ENCODE results near the gene TMEM200A.

The TMEM200A gene

DNA sequence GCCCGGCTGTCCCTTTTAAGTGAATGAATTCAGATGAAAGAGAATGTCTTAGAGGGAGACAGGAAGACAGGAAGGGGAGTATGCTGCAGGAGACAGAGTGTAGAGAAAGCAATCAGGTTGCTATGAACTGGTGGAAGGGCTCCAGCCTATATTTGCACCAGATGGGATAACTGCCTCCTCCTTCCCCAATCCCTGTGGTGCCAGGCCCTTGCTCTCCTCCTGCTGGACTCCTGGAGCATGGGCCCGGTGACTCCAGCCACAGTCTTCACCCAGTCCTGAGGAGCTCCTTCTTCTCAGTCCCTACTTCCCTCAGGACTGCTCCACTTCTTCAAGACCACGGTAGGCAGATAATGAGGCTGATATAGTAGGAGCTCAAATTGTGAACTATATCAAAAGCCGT lies 91.8 kb downstream of the TMEM200A start:
- Histone ChIP-seq H3K36me3 (ENCODE audit: control insufficient read depth in 4 of 4, insufficient read depth in 4 of 4, low read length in 3 of 4) (no peaks in the 10 kb centered on the region), H3K27ac (ENCODE audit: insufficient read depth in 1 of 2, low read depth in 1 of 2, low read length in 2 of 2, poor library complexity in 1 of 2, severe bottlenecking in 2 of 2) (no peak overlapping the region), H3K4me3 (ENCODE audit: control insufficient read depth in 1 of 7, extremely low read depth in 1 of 7, insufficient read depth in 4 of 7, low read depth in 2 of 7, low read length in 6 of 7) (no peak overlapping the region), H3K9me3 (ENCODE audit: control extremely low read depth in 1 of 5, control insufficient read depth in 4 of 5, insufficient read depth in 2 of 5, low read depth in 1 of 5, low read length in 4 of 5) (no peaks in the 10 kb centered on the region), H3K4me1 (ENCODE audit: control extremely low read depth in 1 of 4, control insufficient read depth in 4 of 4, insufficient read depth in 4 of 4, low read length in 3 of 4) (no peaks in the 10 kb centered on the region), H3K27me3 (replicated peaks in 2 of 5; ENCODE audit: control insufficient read depth in 4 of 5, insufficient read depth in 5 of 5, low read length in 4 of 5) (no peaks in the 10 kb centered on the region)
- ChIA-PET POLR2A (no interaction called here), CTCF (no interaction called here)
- DNase-seq: no peak
- 100% methylated on average over 2 of the region's 4 CpGs for WGBS (ENCODE audit: insufficient coverage)

DNA sequence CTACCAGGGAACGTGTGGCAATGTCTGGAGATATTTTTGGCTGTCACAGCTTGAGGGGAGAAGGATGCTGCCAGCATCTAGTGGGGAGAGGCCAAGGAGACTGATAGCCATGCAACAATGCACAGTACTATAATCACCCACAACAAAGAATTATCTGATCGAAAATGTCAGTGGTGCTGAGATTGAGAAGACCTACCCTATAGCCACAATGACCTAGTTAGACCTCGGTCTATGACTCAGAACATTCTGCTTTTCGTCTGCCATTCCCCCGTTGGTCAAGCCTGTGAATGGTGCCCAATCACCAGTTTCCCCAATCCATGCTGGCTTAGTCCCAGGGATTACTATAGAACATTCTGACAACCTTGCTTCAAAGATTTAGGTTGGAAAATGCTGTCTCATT lies 93.5 kb downstream of the TMEM200A start:
- ChIA-PET POLR2A (no interaction called here), CTCF (no interaction called here)
- WGBS (ENCODE audit: insufficient coverage): 88% methylated on average over 4 of the region's 5 CpGs
- Histone ChIP-seq H3K4me3 (ENCODE audit: control insufficient read depth in 1 of 7, extremely low read depth in 1 of 7, insufficient read depth in 4 of 7, low read depth in 2 of 7, low read length in 6 of 7) (no peak overlapping the region), H3K27ac (ENCODE audit: insufficient read depth in 1 of 2, low read depth in 1 of 2, low read length in 2 of 2, poor library complexity in 1 of 2, severe bottlenecking in 2 of 2) (no peak overlapping the region), H3K27me3 (replicated peaks in 2 of 5; ENCODE audit: control insufficient read depth in 4 of 5, insufficient read depth in 5 of 5, low read length in 4 of 5) (no peaks in the 10 kb centered on the region), H3K36me3 (ENCODE audit: control insufficient read depth in 4 of 4, insufficient read depth in 4 of 4, low read length in 3 of 4) (no peaks in the 10 kb centered on the region), H3K4me1 (ENCODE audit: control extremely low read depth in 1 of 4, control insufficient read depth in 4 of 4, insufficient read depth in 4 of 4, low read length in 3 of 4) (no peaks in the 10 kb centered on the region), H3K9me3 (ENCODE audit: control extremely low read depth in 1 of 5, control insufficient read depth in 4 of 5, insufficient read depth in 2 of 5, low read depth in 1 of 5, low read length in 4 of 5) (no peaks in the 10 kb centered on the region)
- DNase-seq: no peak

DNA sequence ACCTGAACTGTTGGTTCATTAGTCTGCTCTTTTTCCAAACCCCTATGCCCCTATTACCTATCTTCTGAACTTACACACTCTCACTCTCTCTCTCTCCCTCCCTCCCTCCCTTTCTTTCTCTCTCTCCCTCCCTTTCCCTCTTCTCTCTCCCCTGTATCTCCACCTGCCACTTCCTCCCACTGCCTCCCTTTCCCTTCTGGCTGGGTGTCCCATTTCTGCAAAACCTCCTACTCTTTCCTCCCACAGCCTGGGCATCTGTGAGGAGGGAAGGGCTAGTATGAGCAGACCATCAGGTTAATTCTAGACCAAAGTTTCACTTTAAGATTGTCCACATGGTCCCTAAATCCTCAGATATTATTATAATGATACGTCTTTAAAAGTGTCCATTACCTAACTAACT lies 95.1 kb downstream of the TMEM200A start:
- no peaks in the 10 kb centered on the region for H3K36me3 ChIP-seq (ENCODE audit: control insufficient read depth in 4 of 4, insufficient read depth in 4 of 4, low read length in 3 of 4)
- no peak overlapping the region for H3K4me3 ChIP-seq (ENCODE audit: control insufficient read depth in 1 of 7, extremely low read depth in 1 of 7, insufficient read depth in 4 of 7, low read depth in 2 of 7, low read length in 6 of 7)
- no peak for DNase-seq
- H3K27me3 ChIP-seq (replicated peaks in 2 of 5; ENCODE audit: control insufficient read depth in 4 of 5, insufficient read depth in 5 of 5, low read length in 4 of 5): no peaks in the 10 kb centered on the region
- POLR2A ChIA-PET: no interaction called here
- no peaks in the 10 kb centered on the region for H3K4me1 ChIP-seq (ENCODE audit: control extremely low read depth in 1 of 4, control insufficient read depth in 4 of 4, insufficient read depth in 4 of 4, low read length in 3 of 4)
- no peak overlapping the region for H3K27ac ChIP-seq (ENCODE audit: insufficient read depth in 1 of 2, low read depth in 1 of 2, low read length in 2 of 2, poor library complexity in 1 of 2, severe bottlenecking in 2 of 2)
- whole genome bisulfite sequencing (ENCODE audit: insufficient coverage): no CpG with 5 or more reads among the region's 1 CpG
- H3K9me3 ChIP-seq (ENCODE audit: control extremely low read depth in 1 of 5, control insufficient read depth in 4 of 5, insufficient read depth in 2 of 5, low read depth in 1 of 5, low read length in 4 of 5): no peaks in the 10 kb centered on the region
- CTCF ChIA-PET: no interaction called here

DNA sequence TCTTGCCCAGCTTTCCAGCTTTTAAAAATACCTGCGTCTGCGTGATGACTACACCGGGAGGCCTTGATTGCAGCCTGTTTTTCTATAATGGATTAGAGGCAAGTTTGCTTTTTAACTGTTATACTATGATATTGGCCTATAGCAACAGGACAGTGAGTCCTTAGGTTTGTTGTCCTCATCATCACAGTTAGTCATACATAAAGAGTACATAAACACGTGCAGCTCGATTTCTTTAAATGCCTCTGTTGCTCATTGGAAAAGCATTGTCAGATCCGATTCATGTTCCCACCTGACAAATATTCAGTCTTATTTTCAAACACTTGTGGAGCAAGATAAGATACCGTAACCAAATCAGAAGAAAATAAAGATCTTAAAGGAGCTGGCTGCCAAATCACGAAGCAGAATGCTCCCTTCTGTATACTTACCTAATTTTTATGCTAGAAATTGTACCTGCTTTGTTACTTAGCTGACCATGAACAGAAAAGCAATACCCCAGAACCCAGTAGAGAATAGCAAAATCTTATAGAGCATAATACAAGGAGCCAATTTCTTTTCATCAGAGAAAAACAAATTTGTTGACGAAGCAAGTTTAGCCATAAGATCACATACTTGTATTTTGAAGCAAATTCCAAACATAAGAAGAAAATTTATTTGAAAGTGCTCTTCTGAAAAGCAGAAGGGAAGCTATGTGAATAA lies 100.4 kb downstream of the TMEM200A start:
- 98% methylated on average over 9 of the region's 9 CpGs for WGBS (ENCODE audit: insufficient coverage)
- Histone ChIP-seq H3K27ac (ENCODE audit: insufficient read depth in 1 of 2, low read depth in 1 of 2, low read length in 2 of 2, poor library complexity in 1 of 2, severe bottlenecking in 2 of 2) (no peak overlapping the region), H3K4me3 (ENCODE audit: control insufficient read depth in 1 of 7, extremely low read depth in 1 of 7, insufficient read depth in 4 of 7, low read depth in 2 of 7, low read length in 6 of 7) (no peak overlapping the region), H3K27me3 (replicated peaks in 2 of 5; ENCODE audit: control insufficient read depth in 4 of 5, insufficient read depth in 5 of 5, low read length in 4 of 5) (no peaks in the 10 kb centered on the region), H3K9me3 (ENCODE audit: control extremely low read depth in 1 of 5, control insufficient read depth in 4 of 5, insufficient read depth in 2 of 5, low read depth in 1 of 5, low read length in 4 of 5) (no peaks in the 10 kb centered on the region), H3K4me1 (ENCODE audit: control extremely low read depth in 1 of 4, control insufficient read depth in 4 of 4, insufficient read depth in 4 of 4, low read length in 3 of 4) (no peaks in the 10 kb centered on the region), H3K36me3 (ENCODE audit: control insufficient read depth in 4 of 4, insufficient read depth in 4 of 4, low read length in 3 of 4) (no peaks in the 10 kb centered on the region)
- POLR2A ChIA-PET: no interaction called here
- no peak for DNase-seq
- CTCF ChIA-PET: interaction anchor here (1.0 kb wide), 1 partner anchor 11 kb away, joined by 3 read pairs; no protein-coding TSS in a partner anchor

DNA sequence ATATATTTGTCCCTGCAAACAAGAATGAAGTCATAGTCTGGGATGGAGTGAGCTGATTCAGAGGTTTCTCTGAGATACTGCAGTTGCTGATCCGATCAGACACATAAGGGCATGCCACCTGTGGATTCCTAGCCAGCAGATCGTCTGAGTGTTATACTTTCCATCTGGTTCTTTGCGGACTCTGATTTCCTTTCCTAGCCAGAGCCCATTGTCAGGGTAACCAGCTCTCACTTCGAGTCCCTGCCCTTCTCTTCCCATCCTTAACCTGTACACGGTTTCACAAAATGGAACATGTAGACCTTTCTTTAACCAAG lies 100.9 kb downstream of the TMEM200A start:
- Histone ChIP-seq H3K4me3 (ENCODE audit: control insufficient read depth in 1 of 7, extremely low read depth in 1 of 7, insufficient read depth in 4 of 7, low read depth in 2 of 7, low read length in 6 of 7) (no peak overlapping the region), H3K27ac (ENCODE audit: insufficient read depth in 1 of 2, low read depth in 1 of 2, low read length in 2 of 2, poor library complexity in 1 of 2, severe bottlenecking in 2 of 2) (no peak overlapping the region), H3K4me1 (ENCODE audit: control extremely low read depth in 1 of 4, control insufficient read depth in 4 of 4, insufficient read depth in 4 of 4, low read length in 3 of 4) (no peaks in the 10 kb centered on the region), H3K27me3 (replicated peaks in 2 of 5; ENCODE audit: control insufficient read depth in 4 of 5, insufficient read depth in 5 of 5, low read length in 4 of 5) (no peaks in the 10 kb centered on the region), H3K9me3 (ENCODE audit: control extremely low read depth in 1 of 5, control insufficient read depth in 4 of 5, insufficient read depth in 2 of 5, low read depth in 1 of 5, low read length in 4 of 5) (no peaks in the 10 kb centered on the region), H3K36me3 (ENCODE audit: control insufficient read depth in 4 of 4, insufficient read depth in 4 of 4, low read length in 3 of 4) (no peaks in the 10 kb centered on the region)
- POLR2A ChIA-PET: no interaction called here
- CTCF ChIA-PET: interaction anchor here (1.0 kb wide), 1 partner anchor 10 kb away, joined by 3 read pairs; no protein-coding TSS in a partner anchor
- 98% methylated on average over 5 of the region's 5 CpGs for WGBS (ENCODE audit: insufficient coverage)
- DNase-seq: no peak

DNA sequence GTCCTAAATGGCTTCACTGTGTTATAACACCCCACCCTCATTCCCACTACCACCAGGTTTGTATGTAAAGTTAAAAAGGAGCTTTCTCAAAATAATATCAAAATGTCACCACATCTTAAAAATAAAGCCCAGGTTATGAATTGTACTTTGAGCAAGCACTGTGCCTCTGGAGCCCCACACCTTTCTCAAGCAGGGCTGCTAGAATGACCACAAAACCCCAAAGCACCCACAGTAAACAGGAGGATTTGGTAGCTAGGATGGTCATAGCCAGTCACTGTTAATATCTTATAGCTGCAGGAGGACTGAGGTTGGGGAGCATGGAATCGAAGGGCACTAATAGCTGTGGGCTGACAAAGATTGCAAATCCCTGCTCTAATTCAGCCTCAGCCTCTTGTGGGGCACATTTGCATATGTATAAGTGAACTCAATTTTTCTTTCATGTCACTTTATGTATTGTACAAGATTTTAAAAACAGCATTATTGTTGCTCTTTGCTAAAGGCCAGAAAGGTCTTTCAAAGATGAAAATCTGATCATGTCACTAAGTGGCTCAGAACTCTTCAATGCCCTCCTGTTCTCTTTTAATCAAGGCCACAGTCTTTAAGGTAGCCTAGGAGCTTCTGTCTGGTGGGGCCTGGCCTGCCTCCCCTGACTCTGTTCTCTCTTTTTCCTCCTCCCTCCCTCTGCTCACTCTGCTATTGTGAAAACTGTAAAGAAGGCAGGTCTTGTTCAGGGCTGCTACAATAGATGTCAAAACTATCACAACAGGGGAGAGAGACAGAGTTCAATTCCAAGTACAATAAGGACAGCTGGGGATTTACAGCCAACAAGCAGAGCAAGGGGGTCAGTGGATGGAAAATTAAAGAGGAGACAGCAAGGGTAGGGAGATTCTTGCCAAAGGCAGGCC lies 101.6 kb downstream of the TMEM200A start:
- H3K9me3 ChIP-seq (ENCODE audit: control extremely low read depth in 1 of 5, control insufficient read depth in 4 of 5, insufficient read depth in 2 of 5, low read depth in 1 of 5, low read length in 4 of 5): peaks cover 0 to 1% (median 0%) of the 10 kb centered on the region in 5 experiments
- 100% methylated on average over 1 of the region's 1 CpG for WGBS (ENCODE audit: insufficient coverage)
- CTCF ChIA-PET: interaction anchor here (1.0 kb wide), 1 partner anchor 9 kb away, joined by 3 read pairs; no protein-coding TSS in a partner anchor
- no peaks in the 10 kb centered on the region for H3K36me3 ChIP-seq (ENCODE audit: control insufficient read depth in 4 of 4, insufficient read depth in 4 of 4, low read length in 3 of 4)
- H3K4me1 ChIP-seq (ENCODE audit: control extremely low read depth in 1 of 4, control insufficient read depth in 4 of 4, insufficient read depth in 4 of 4, low read length in 3 of 4): no peaks in the 10 kb centered on the region
- no peaks in the 10 kb centered on the region for H3K27me3 ChIP-seq (replicated peaks in 2 of 5; ENCODE audit: control insufficient read depth in 4 of 5, insufficient read depth in 5 of 5, low read length in 4 of 5)
- H3K27ac ChIP-seq (ENCODE audit: insufficient read depth in 1 of 2, low read depth in 1 of 2, low read length in 2 of 2, poor library complexity in 1 of 2, severe bottlenecking in 2 of 2): no peak overlapping the region
- no peak overlapping the region for H3K4me3 ChIP-seq (ENCODE audit: control insufficient read depth in 1 of 7, extremely low read depth in 1 of 7, insufficient read depth in 4 of 7, low read depth in 2 of 7, low read length in 6 of 7)
- POLR2A ChIA-PET: interaction anchor here (0.7 kb wide), 1 partner anchor 319 kb away, joined by 3 read pairs; no protein-coding TSS in a partner anchor
- peak in 1 of 3 donors; percentile 10 for DNase-seq

DNA sequence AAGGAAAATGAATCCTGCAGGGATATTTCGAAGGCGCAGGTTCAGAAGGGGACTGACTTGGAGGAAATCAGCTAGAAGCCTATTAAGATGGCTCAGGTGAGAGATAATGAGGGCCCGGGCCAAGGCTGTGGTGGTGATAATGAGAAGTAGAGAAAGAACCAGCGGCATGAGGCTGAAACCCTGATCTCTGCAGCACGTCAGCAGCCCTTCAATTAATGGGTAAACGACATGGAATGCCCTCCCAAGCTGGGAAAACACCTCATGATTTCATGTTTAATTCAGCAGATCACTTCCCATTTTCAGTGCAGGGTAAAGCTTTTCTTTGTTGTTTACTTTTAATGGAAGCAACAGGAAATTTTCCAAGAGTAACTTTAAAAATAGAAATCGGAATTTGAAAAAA lies 104.9 kb downstream of the TMEM200A start:
- no peak for DNase-seq
- no peak overlapping the region for H3K4me3 ChIP-seq (ENCODE audit: control insufficient read depth in 1 of 7, extremely low read depth in 1 of 7, insufficient read depth in 4 of 7, low read depth in 2 of 7, low read length in 6 of 7)
- POLR2A ChIA-PET: no interaction called here
- H3K27ac ChIP-seq (ENCODE audit: insufficient read depth in 1 of 2, low read depth in 1 of 2, low read length in 2 of 2, poor library complexity in 1 of 2, severe bottlenecking in 2 of 2): no peak overlapping the region
- H3K9me3 ChIP-seq (ENCODE audit: control extremely low read depth in 1 of 5, control insufficient read depth in 4 of 5, insufficient read depth in 2 of 5, low read depth in 1 of 5, low read length in 4 of 5): peaks cover 0 to 16% (median 3%) of the 10 kb centered on the region in 5 experiments
- H3K36me3 ChIP-seq (ENCODE audit: control insufficient read depth in 4 of 4, insufficient read depth in 4 of 4, low read length in 3 of 4): no peaks in the 10 kb centered on the region
- 91% methylated on average over 5 of the region's 7 CpGs for WGBS (ENCODE audit: insufficient coverage)
- H3K4me1 ChIP-seq (ENCODE audit: control extremely low read depth in 1 of 4, control insufficient read depth in 4 of 4, insufficient read depth in 4 of 4, low read length in 3 of 4): no peaks in the 10 kb centered on the region
- CTCF ChIA-PET: no interaction called here
- H3K27me3 ChIP-seq (replicated peaks in 2 of 5; ENCODE audit: control insufficient read depth in 4 of 5, insufficient read depth in 5 of 5, low read length in 4 of 5): no peaks in the 10 kb centered on the region

Data from common myeloid progenitor, CD34-positive (primary cell).